Measurements from ENCODE around the gene MACROH2A2.
"Not testable (repeated sequence)": the region's sequence is repeated elsewhere in the genome, so short reads cannot be mapped to it uniquely, and the experiment has no call there.

Gene MACROH2A2

DNA sequence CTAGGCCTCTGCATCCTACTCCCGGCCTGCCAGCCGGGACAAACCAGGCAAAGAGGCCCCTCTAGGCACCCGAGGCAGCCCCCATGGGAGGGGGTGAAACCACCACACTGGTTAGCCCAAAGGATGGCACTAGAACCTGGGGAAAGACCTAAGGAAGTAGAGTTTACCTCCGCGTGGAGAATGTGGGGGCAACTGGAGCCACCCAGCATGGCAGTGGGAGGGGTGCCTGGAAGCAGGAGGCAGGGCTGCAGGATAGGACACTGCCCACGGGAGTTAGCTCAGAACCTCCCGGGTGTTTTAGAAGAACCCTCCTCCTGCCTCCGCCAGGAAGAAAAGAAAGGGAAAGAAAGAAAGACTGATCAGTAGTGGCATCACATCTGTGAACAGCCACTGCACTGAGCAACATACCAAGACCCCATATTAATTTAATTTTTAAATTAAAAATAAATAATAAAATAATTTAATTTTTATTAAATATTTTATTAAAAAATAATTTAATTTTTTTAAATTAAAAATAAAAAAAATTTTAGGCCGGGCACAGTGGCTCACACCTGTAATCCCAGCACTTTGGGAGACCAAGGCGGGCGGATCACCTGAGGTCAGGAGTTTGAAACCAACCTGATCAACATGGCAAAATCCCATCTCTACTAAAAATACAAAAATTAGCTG is 68.8 kb downstream of the MACROH2A2 start:
- no peak for DNase-seq (ENCODE audit: low read depth, low spot score)
- ChIA-PET CTCF (interaction anchor here (1.7 to 9.2 kb wide), 3 partner anchors 8 to 25 kb away, joined by 4 to 251 read pairs (median 8); partner anchors contain the start of gene TYSND1), POLR2A (no interaction called here)
- no peak overlapping the region for H3K4me3 ChIP-seq (ENCODE audit: low read depth, low read length)
- TF ChIP-seq, protein P1, sequence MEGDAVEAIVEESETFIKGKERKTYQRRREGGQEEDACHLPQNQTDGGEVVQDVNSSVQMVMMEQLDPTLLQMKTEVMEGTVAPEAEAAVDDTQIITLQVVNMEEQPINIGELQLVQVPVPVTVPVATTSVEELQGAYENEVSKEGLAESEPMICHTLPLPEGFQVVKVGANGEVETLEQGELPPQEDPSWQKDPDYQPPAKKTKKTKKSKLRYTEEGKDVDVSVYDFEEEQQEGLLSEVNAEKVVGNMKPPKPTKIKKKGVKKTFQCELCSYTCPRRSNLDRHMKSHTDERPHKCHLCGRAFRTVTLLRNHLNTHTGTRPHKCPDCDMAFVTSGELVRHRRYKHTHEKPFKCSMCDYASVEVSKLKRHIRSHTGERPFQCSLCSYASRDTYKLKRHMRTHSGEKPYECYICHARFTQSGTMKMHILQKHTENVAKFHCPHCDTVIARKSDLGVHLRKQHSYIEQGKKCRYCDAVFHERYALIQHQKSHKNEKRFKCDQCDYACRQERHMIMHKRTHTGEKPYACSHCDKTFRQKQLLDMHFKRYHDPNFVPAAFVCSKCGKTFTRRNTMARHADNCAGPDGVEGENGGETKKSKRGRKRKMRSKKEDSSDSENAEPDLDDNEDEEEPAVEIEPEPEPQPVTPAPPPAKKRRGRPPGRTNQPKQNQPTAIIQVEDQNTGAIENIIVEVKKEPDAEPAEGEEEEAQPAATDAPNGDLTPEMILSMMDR (IDR thresholded peaks at IDR 0.05; ENCODE audit: insufficient read depth, low read length, missing control alignments), result no peak

DNA sequence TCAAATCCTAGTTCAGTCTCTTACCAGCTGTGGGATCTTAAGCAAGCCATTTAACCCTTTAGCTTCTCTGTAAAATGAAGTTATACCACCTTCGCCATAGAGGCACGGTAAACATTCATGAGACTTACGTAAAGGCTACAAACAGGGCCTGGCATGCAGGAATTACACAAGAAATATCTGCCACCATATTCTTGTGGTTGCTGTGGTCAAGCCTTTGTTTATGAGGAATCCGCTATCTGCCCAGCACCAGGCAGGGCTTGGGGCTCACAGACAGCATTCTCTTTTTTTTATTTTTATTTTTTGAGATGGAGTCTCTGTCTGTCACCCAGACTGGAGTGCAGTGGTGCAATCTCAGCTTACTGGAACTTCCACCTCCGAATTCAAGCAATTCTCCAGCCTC is 70.1 kb downstream of the MACROH2A2 start:
- TF ChIP-seq, protein P1 (IDR thresholded peaks at IDR 0.05; ENCODE audit: insufficient read depth, low read length, missing control alignments), result no peak
- CTCF ChIA-PET, result interaction anchor here (1.0 to 9.8 kb wide), 4 partner anchors 6 to 23 kb away, joined by 3 to 110 read pairs (median 6); partner anchors contain the start of gene TYSND1
- POLR2A ChIA-PET, result no interaction called here
- H3K4me3 ChIP-seq (ENCODE audit: low read depth, low read length), result no peak overlapping the region
- DNase-seq (ENCODE audit: low read depth, low spot score), result no peak

DNA sequence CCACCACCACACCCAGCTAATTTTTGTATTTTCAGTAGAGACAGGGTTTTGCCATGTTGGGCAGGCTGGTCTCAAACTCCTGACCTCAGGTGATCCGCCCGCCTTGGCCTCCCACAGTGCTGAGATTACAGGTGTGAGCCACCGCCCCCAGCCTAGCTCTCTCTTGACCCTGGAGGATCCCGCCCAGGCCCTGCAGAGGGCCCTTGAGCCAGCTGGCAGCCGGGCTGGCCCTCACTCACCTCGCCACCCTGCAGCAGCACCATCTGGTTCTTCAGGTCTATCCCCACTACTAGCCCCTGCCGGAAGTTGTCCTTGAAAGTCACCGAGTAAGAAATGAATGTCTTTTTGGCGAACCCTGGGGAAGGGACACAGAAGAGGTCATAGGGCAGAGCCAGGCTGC is 70.5 kb downstream of the MACROH2A2 start:
- DNase-seq (ENCODE audit: low read depth, low spot score); H3K4me3 ChIP-seq (ENCODE audit: low read depth, low read length); POLR2A ChIA-PET: not testable (repeated sequence)
- CTCF ChIA-PET, result interaction anchor here (1.0 to 9.8 kb wide), 4 partner anchors 6 to 23 kb away, joined by 3 to 110 read pairs (median 6); partner anchors contain the start of gene TYSND1

DNA sequence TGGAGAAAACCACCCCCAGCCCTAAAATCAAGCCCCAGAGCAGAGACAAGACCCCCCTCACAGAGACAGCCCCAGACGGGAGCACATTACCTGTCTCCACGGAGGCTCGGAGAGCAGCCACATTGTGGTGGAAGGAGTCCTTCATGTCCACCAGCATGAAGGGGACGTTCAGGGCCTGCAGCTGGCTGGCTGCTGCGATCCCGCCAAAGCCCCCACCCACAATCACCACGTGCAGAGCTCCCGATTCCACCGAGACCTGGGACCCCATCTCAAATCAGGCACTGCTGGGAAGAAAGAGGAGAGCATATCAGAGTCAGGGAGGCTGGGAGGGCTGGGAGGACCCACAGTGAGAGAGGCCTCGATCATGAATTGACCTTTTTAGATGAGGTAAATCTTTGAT is 71.2 kb downstream of the MACROH2A2 start:
- TF ChIP-seq, protein P1 (IDR thresholded peaks at IDR 0.05; ENCODE audit: insufficient read depth, low read length, missing control alignments), result no peak
- ChIA-PET POLR2A (no interaction called here), CTCF (interaction anchor here (1.0 to 9.8 kb wide), 4 partner anchors 7 to 14 kb away, joined by 3 to 110 read pairs (median 4); no protein-coding TSS in a partner anchor)
- no peak overlapping the region for H3K4me3 ChIP-seq (ENCODE audit: low read depth, low read length)
- DNase-seq (ENCODE audit: low read depth, low spot score), result no peak

DNA sequence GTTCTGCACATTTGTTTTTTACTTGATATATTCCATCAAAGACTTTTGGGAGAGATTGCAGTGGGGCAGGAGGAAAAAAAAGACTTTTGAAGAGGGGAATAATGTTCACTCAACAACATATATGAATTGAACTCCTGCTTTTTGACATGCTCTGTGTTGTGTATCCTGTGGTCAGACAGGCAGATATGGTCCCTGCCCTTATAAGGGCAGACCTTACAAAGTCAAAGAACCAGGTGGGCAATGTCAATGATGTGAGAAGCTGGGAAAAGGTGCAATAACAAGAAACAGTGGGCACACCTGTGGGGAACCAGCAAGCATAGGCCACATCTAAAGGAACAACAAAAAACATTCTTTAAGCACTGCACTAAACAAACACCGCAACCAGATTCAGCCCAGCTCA is 71.8 kb downstream of the MACROH2A2 start:
- POLR2A ChIA-PET, result no interaction called here
- CTCF ChIA-PET, result interaction anchor here (1.1 to 9.8 kb wide), 2 partner anchors 8 to 14 kb away, joined by 3 to 110 read pairs; no protein-coding TSS in a partner anchor

DNA sequence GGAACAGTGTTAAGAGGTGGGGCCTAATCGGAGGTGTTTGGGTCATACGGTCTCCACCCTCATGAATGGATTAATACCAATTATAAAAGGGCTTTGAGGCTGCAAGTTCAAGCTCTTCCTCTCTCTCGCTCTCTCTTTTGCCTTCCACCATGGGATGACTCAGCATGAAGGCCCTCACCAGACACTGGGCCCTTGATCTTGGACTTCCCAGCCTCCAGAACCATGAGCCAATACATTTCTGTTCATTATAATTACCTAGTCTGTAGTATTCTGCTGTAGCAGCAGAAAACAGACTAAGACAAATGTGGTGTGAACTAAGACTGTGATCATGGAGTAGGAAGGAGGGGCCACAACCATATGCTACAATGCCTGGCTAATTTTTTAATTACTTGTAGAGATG is 72.3 kb downstream of the MACROH2A2 start:
- TF ChIP-seq, protein P1 (IDR thresholded peaks at IDR 0.05; ENCODE audit: insufficient read depth, low read length, missing control alignments), result no peak
- H3K4me3 ChIP-seq (ENCODE audit: low read depth, low read length), result no peak overlapping the region
- DNase-seq (ENCODE audit: low read depth, low spot score), result no peak
- ChIA-PET POLR2A (no interaction called here), CTCF (interaction anchor here (1.1 to 9.8 kb wide), 3 partner anchors 8 to 20 kb away, joined by 3 to 110 read pairs (median 4); no protein-coding TSS in a partner anchor)

More for the DNA sequence above, 71.8 kb downstream of the MACROH2A2 start:
- H3K4me3 ChIP-seq (ENCODE audit: low read depth, low read length), result no peak overlapping the region
- no peak for DNase-seq (ENCODE audit: low read depth, low spot score)
- TF ChIP-seq, protein P1 (IDR thresholded peaks at IDR 0.05; ENCODE audit: insufficient read depth, low read length, missing control alignments), result no peak

Data from AG04449 (cell line).